Esophagus squamous epithelium (tissue), 5 donors: Measurements from ENCODE around the gene SLC6A2. TPM values are rescaled to one million over a fixed set of nuclear protein-coding genes. Genes with fewer than 3 reads are reported as not detected.

Source experiments
- DNase-seq: peaks from one replicate; lab custom pipeline; 2025; lab: John Stamatoyannopoulos, UW
- H3K27ac ChIP-seq, 4 donors: fragments of 200-600 bp; sonication (generic); one replicate each; pipeline ENCODE4 v1.5.1; 2016 to 2019; ENCODE audit warnings: mild to moderate bottlenecking in 1 of 4
- H3K27me3 ChIP-seq, 4 donors: fragments of 200-600 bp; sonication (generic); 1 replicate in 3 of 4; 2 replicates in 1 of 4; pipeline versions ENCODE4 v1.5.1 to v1.6.0; 2017 to 2021; ENCODE audit warnings: antibody characterized with exemption in 1 of 4
- H3K36me3 ChIP-seq, 3 donors: fragments of 200-600 bp; sonication (generic); one replicate each; pipeline ENCODE4 v1.5.1; 2016 to 2019
- H3K4me1 ChIP-seq, 3 donors: fragments of 200-600 bp; sonication (generic); one replicate each; pipeline ENCODE4 v1.5.1; 2017 to 2019
- H3K4me3 ChIP-seq, 4 donors: fragments of 200-600 bp; sonication (generic); 1 replicate in 3 of 4; 2 replicates in 1 of 4; pipeline ENCODE4 v1.5.1; 2016 to 2019; ENCODE audit warnings: mild to moderate bottlenecking in 2 of 4, moderate library complexity in 1 of 4
- H3K9me3 ChIP-seq, 3 donors: fragments of 200-600 bp; sonication (generic); one replicate each; pipeline ENCODE4 v1.5.1; 2016 to 2019
- CTCF ChIP-seq, 6 experiments: fragments of 450-650 bp in 4 of 6; fragments of 200-600 bp in 2 of 6; sonication (generic) in 2 of 6; IDR thresholded peaks; one replicate each; pipeline ENCODE4 v1.5.1; 2016 to 2019; ENCODE audit warnings: antibody characterized with exemption in 6 of 6, mild to moderate bottlenecking in 4 of 6, moderate library complexity in 4 of 6
- POLR2A ChIP-seq, 4 donors: fragments of 450-650 bp; IDR thresholded peaks; one replicate each; pipeline ENCODE4 v1.6.1; 2017; ENCODE audit warnings: antibody characterized with exemption in 4 of 4, mild to moderate bottlenecking in 4 of 4, moderate library complexity in 3 of 4
- WGBS, 2 donors: methylation state at CpG; one replicate each; pipeline ENCODE4 v1.1.5; 2018; 5-methylcytosine and 5-hydroxymethylcytosine counted together
- intact Hi-C: fragments of 100-400 bp; cut with DNase I; formaldehyde crosslinking; loops from one replicate; pipeline ENCODE4 v1.15.0; 2022
- total RNA-seq, 4 donors: library from RNA; depleted of rRNA; stranded (reverse); fragments of >200 nt; gene quantifications; one replicate each; pipeline ENCODE4 v1.1.0, GENCODE V29; 2016
- donor health status: DM: yes; HTN: yes; CAD: no.

The SLC6A2 gene
- total RNA-seq, 4 donors from 2014 or later: 0.18 to 0.76 TPM; not detected in 2

GRCh38 chr16:55661941-55662643 lies 6.3 kb downstream of the SLC6A2 start:
- peak overlapping the region in 2 of 4 donors; percentile 29 to 44 for H3K27ac ChIP-seq
- H3K4me1 ChIP-seq: peaks cover 0 to 17% (median 10%) of the 10 kb centered on the region in 3 donors
- no peaks in the 10 kb centered on the region for H3K36me3 ChIP-seq
- no peak overlapping the region for H3K4me3 ChIP-seq
- intact Hi-C loops: no loop called here
- peaks cover 0 to 39% (median under 1%) of the 10 kb centered on the region in 4 donors for H3K27me3 ChIP-seq
- H3K9me3 ChIP-seq: no peaks in the 10 kb centered on the region
- no peak for TF ChIP-seq CTCF (IDR thresholded peaks at IDR 0.05)
- TF ChIP-seq POLR2A (IDR thresholded peaks at IDR 0.05): no peak
- no peak for DNase-seq

GRCh38 chr16:55662644-55663031 lies 6.8 kb downstream of the SLC6A2 start:
- 34 to 62% methylated on average over 3 to 4 of the region's 5 CpGs for WGBS, 2 donors
- intact Hi-C loops: no loop called here
- no peak for DNase-seq
- TF ChIP-seq POLR2A (IDR thresholded peaks at IDR 0.05): no peak
- no peak for TF ChIP-seq CTCF (IDR thresholded peaks at IDR 0.05)
- H3K4me3 ChIP-seq: no peak overlapping the region
- peaks cover 0 to 33% (median 0%) of the 10 kb centered on the region in 4 donors for H3K27me3 ChIP-seq
- no peaks in the 10 kb centered on the region for H3K9me3 ChIP-seq
- no peaks in the 10 kb centered on the region for H3K36me3 ChIP-seq
- H3K4me1 ChIP-seq: peaks cover 0 to 17% (median 10%) of the 10 kb centered on the region in 3 donors
- H3K27ac ChIP-seq: peak overlapping the region in 1 of 4 donors; percentile 44

- Histone ChIP-seq H3K4me3 (no peak overlapping the region), H3K9me3 (no peaks in the 10 kb centered on the region), H3K4me1 (peaks cover 0 to 23% (median 14%) of the 10 kb centered on the region in 3 donors), H3K36me3 (no peaks in the 10 kb centered on the region), H3K27ac (no peak overlapping the region), H3K27me3 (peaks cover 0 to 27% (median 0%) of the 10 kb centered on the region in 4 donors)
- TF ChIP-seq POLR2A (IDR thresholded peaks at IDR 0.05) (no peak), CTCF (IDR thresholded peaks at IDR 0.05) (no peak)
- intact Hi-C loops: no loop called here
- DNase-seq: no peak
- WGBS, 2 donors: 89 to 100% methylated on average over 1 of the region's 1 CpG
Observed at GRCh38 chr16:55663225-55663624, 7.4 kb downstream of the SLC6A2 start.

GRCh38 chr16:55663765-55664677 lies 8.2 kb downstream of the SLC6A2 start:
- H3K4me3 ChIP-seq: no peak overlapping the region
- WGBS, 2 donors: 68 to 76% methylated on average over 6 to 7 of the region's 8 CpGs
- intact Hi-C loops: no loop called here
- H3K36me3 ChIP-seq: no peaks in the 10 kb centered on the region
- peaks cover 0 to 19% (median 0%) of the 10 kb centered on the region in 4 donors for H3K27me3 ChIP-seq
- H3K27ac ChIP-seq: no peak overlapping the region
- peaks cover 0 to 31% (median 21%) of the 10 kb centered on the region in 3 donors for H3K4me1 ChIP-seq
- H3K9me3 ChIP-seq: no peaks in the 10 kb centered on the region
- DNase-seq: no peak
- TF ChIP-seq CTCF (IDR thresholded peaks at IDR 0.05) (no peak), POLR2A (IDR thresholded peaks at IDR 0.05) (no peak)
